Activated CD4-positive, alpha-beta T cell treated with anti-CD3 and anti-CD28 coated beads, Interleukin-2, amount 10 ng/mL, durations not matched to agents 7 days and 5 days (primary cell): ENCODE data around the gene LPIN1. TPM values are rescaled to one million over a fixed set of nuclear protein-coding genes. Genes with fewer than 3 reads are reported as not detected.

Experiments
- CTCF ChIA-PET: fragments of 350-600 bp; sonication (Branson Sonifier 250); formaldehyde crosslinking; loops from one replicate; lab custom pipeline; 2021; ENCODE audit warnings: antibody characterized with exemption; lab: Charles Lee
- POLR2A ChIA-PET: fragments of 350-600 bp; sonication (Branson Sonifier 250); formaldehyde crosslinking; loops from one replicate; lab custom pipeline; 2021; ENCODE audit warnings: antibody characterized with exemption; lab: Charles Lee
- DNase-seq: peaks from one replicate; pipeline ENCODE4 v3.0.0-alpha.2; 2020
- H3K27ac Mint-ChIP-seq: one replicate; pipeline ENCODE4 v1.8.0; 2021; ENCODE audit warnings: mild to moderate bottlenecking, moderate library complexity, mixed read lengths
- H3K27me3 Mint-ChIP-seq: one replicate; pipeline ENCODE4 v1.8.0; 2021; ENCODE audit warnings: mixed read lengths
- H3K36me3 Mint-ChIP-seq: one replicate; pipeline ENCODE4 v1.8.0; 2021; ENCODE audit warnings: low read depth, mixed read lengths
- H3K4me1 Mint-ChIP-seq: one replicate; pipeline ENCODE4 v1.8.0; 2021; ENCODE audit warnings: mixed read lengths
- H3K4me3 Mint-ChIP-seq: one replicate; pipeline ENCODE4 v1.8.0; 2021; ENCODE audit warnings: mild to moderate bottlenecking, moderate library complexity, mixed read lengths
- H3K9me3 Mint-ChIP-seq: one replicate; pipeline ENCODE4 v1.8.0; 2021; ENCODE audit warnings: mixed read lengths
- microRNA-seq: library from miRNA; unstranded; fragments of <30 nt; microRNA quantifications from one replicate; pipeline ENCODE4 v1.2.0, GENCODE V29; 2021; ENCODE audit warnings: borderline microRNAs expressed, borderline replicate concordance
- total RNA-seq, 2 experiments: library from RNA; stranded (reverse); gene quantifications; one replicate each; pipeline ENCODE4 v1.2.3, GENCODE V29; 2021

LPIN1 gene
- total RNA-seq, 2 experiments from 2014 or later, result 58.9 to 62.2 TPM

GRCh38 chr2:11875481-11875880 lies 129.0 kb downstream of the LPIN1 start:
- no peak overlapping the region for H3K27ac Mint-ChIP-seq
- CTCF ChIA-PET, result no interaction called here
- H3K4me1 Mint-ChIP-seq, result no peaks in the 10 kb centered on the region
- H3K4me3 Mint-ChIP-seq, result no peak overlapping the region
- POLR2A ChIA-PET, result no interaction called here
- DNase-seq, result no peak
- no peaks in the 10 kb centered on the region for H3K36me3 Mint-ChIP-seq
- H3K27me3 Mint-ChIP-seq, result peaks cover 8% of the 10 kb centered on the region
- peaks cover 3% of the 10 kb centered on the region for H3K9me3 Mint-ChIP-seq

DNA sequence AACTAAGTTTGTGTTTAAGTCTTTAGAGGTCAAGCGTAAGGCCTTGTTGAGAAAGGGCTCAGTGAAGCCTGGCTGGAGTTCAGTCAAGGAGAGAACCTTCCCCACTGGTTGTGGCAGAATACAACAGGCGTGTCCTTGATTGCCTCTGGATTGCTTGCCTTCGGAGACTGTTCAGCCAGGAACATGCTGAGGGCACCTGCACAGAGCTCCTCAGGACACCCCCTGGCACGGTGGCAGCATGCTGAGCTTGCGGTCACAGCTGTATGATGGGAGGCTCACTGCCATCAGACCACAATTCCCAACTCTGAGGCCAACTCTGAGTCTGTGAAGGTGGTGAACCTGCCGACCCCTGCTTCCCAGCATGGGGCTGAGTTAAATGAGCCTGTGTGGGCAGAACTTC lies 130.0 kb downstream of the LPIN1 start:
- H3K4me3 Mint-ChIP-seq, result no peak overlapping the region
- ChIA-PET POLR2A (no interaction called here), CTCF (no interaction called here)
- no peaks in the 10 kb centered on the region for H3K4me1 Mint-ChIP-seq
- H3K27me3 Mint-ChIP-seq, result peaks cover 8% of the 10 kb centered on the region
- H3K36me3 Mint-ChIP-seq, result no peaks in the 10 kb centered on the region
- peaks cover 3% of the 10 kb centered on the region for H3K9me3 Mint-ChIP-seq
- DNase-seq, result no peak
- H3K27ac Mint-ChIP-seq, result no peak overlapping the region

DNA sequence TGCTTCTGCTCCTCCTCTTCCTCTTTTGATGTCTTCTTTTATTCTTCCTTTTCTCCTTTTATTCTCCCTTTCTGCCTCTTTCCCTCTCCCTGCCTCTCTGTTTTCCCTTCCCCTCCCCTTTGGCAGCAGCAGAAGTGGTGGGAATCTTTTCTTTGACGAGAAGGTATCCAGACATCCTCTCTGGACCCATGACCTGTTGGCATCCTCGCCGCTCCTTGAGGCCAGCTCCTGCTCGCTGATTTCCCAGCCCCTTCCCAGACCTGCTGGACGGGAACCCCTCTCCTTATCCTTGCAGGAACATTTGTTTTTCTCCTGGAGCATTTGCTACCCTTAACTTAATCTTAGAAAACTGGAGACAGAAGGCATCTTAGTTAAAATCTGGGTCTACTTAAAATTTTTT lies 130.5 kb downstream of the LPIN1 start:
- Mint-ChIP-seq H3K4me1 (no peaks in the 10 kb centered on the region), H3K36me3 (no peaks in the 10 kb centered on the region), H3K27ac (no peak overlapping the region), H3K27me3 (peaks cover 4% of the 10 kb centered on the region), H3K9me3 (peaks cover 3% of the 10 kb centered on the region), H3K4me3 (no peak overlapping the region)
- DNase-seq, result no peak
- ChIA-PET POLR2A (no interaction called here), CTCF (no interaction called here)

Small RNA genes within 50 kb of the gene (microRNA-seq; reads per million reads assigned to microRNA genes)
- gene MIR4262 (not detected), gene MIR548S (1.1 reads per million)

Other genes starting within 250 kb of the LPIN1 start
- gene GREB1, start 212.6 kb upstream of the LPIN1 start, total RNA-seq, result under 1 TPM; 0.10 to 0.29 TPM
- not detected for gene NTSR2, start 76.4 kb upstream of the LPIN1 start, total RNA-seq